Testis (tissue), 3 donors: ENCODE results near the gene CDKN2D. TPM values are rescaled to one million over a fixed set of nuclear protein-coding genes. Genes with fewer than 3 reads are reported as not detected.
A peak's percentile ranks its signal among the peaks of the same experiment; 100 is the strongest.
"Not testable (repeated sequence)": the region's sequence is repeated elsewhere in the genome, so short reads cannot be mapped to it uniquely, and the experiment has no call there.

Experiments
- DNase-seq: peaks from one replicate; pipeline ENCODE4 v3.0.0-alpha.2; 2019
- H3K27ac ChIP-seq, 2 donors: fragments of 200-600 bp; sonication (generic); one replicate each; pipeline ENCODE4 v1.5.1; 2019
- H3K27me3 ChIP-seq: fragments of 200-600 bp; sonication (generic); one replicate; pipeline ENCODE4 v1.5.1; 2019
- H3K36me3 ChIP-seq: fragments of 200-600 bp; sonication (generic); one replicate; pipeline ENCODE4 v1.5.1; 2017; ENCODE audit warnings: low read depth; ENCODE audit errors: missing control alignments
- H3K4me1 ChIP-seq: fragments of 200-600 bp; sonication (generic); one replicate; pipeline ENCODE4 v1.5.1; 2019
- H3K4me3 ChIP-seq, 2 donors: fragments of 200-600 bp; sonication (generic); one replicate each; pipeline ENCODE4 v1.5.1; 2017 to 2019
- H3K9me3 ChIP-seq: fragments of 200-600 bp; sonication (generic); one replicate; pipeline ENCODE4 v1.5.1; 2017
- CTCF ChIP-seq, 3 experiments: fragments of 450-650 bp in 2 of 3; fragments of 200-600 bp in 1 of 3; sonication (generic) in 1 of 3; IDR thresholded peaks; one replicate each; pipeline ENCODE4 v1.5.1; 2016 to 2019; ENCODE audit warnings: antibody characterized with exemption in 3 of 3, mild to moderate bottlenecking in 2 of 3, moderate library complexity in 1 of 3
- POLR2A ChIP-seq: fragments of 450-650 bp; IDR thresholded peaks from one replicate; pipeline ENCODE4 v1.6.1; 2017; ENCODE audit warnings: antibody characterized with exemption, mild to moderate bottlenecking, moderate library complexity
- WGBS, 2 donors: methylation state at CpG; one replicate each; pipeline ENCODE4 v1.1.5; 2018; 5-methylcytosine and 5-hydroxymethylcytosine counted together
- intact Hi-C: fragments of 100-400 bp; cut with DNase I; formaldehyde crosslinking; loops from one replicate; pipeline ENCODE4 v1.15.1; 2023; ENCODE audit warnings: low total_unique reads
- polyA plus RNA-seq: library from polyadenylated mRNA; stranded (reverse); fragments of 350-450 nt; fragmentation: Illumina TruSeq; extraction: RNeasy Lipid Tissue Mini Kit (QIAGEN cat#74804); gene quantifications from one replicate; pipeline ENCODE4 v1.2.3, GENCODE V29; 2014; ENCODE audit warnings: low read depth, low replicate concordance; ENCODE audit not compliant: insufficient read depth
- total RNA-seq, 2 donors: library from RNA; depleted of rRNA; stranded (reverse); fragments of >200 nt; gene quantifications; one replicate each; pipeline ENCODE4 v1.2.3, GENCODE V29; 2016

The CDKN2D gene
- total and polyA plus RNA-seq, 3 donors from 2014 or later, result 30.6 to 57.7 (median 37.2) TPM

- WGBS, 2 donors, result 56 to 57% methylated on average over 8 to 12 of the region's 12 CpGs
Measured at GRCh38 chr19:10553943-10554381, 14.8 kb downstream of the CDKN2D start.

GRCh38 chr19:10553087-10553667, 15.6 kb downstream of the CDKN2D start:
- no peaks in the 10 kb centered on the region for H3K27me3 ChIP-seq
- no peaks in the 10 kb centered on the region for H3K9me3 ChIP-seq
- H3K27ac ChIP-seq, result no peak overlapping the region
- no peak for DNase-seq
- 46 to 73% methylated on average over 10 to 13 of the region's 13 CpGs for WGBS, 2 donors
- no peaks in the 10 kb centered on the region for H3K36me3 ChIP-seq
- intact Hi-C loops, result no loop called here
- TF ChIP-seq CTCF (IDR thresholded peaks at IDR 0.05) (no peak), POLR2A (no peak)
- H3K4me1 ChIP-seq, result no peaks in the 10 kb centered on the region
- no peak overlapping the region for H3K4me3 ChIP-seq

More at GRCh38 chr19:10553943-10554381, 14.8 kb downstream of the CDKN2D start:
- H3K27ac ChIP-seq, result no peak overlapping the region
- intact Hi-C loops, result no loop called here
- no peaks in the 10 kb centered on the region for H3K36me3 ChIP-seq
- H3K4me1 ChIP-seq, result no peaks in the 10 kb centered on the region
- no peak for DNase-seq
- TF ChIP-seq POLR2A (no peak), CTCF (IDR thresholded peaks at IDR 0.05) (no peak)
- H3K4me3 ChIP-seq, result no peak overlapping the region
- no peaks in the 10 kb centered on the region for H3K27me3 ChIP-seq
- H3K9me3 ChIP-seq, result no peaks in the 10 kb centered on the region

- no peak overlapping the region for H3K27ac ChIP-seq
- no peaks in the 10 kb centered on the region for H3K27me3 ChIP-seq
- peak overlapping the region in 1 of 2 donors; percentile 7 for H3K4me3 ChIP-seq
- no peaks in the 10 kb centered on the region for H3K4me1 ChIP-seq
- WGBS, 2 donors, result 48 to 51% methylated on average over 8 to 12 of the region's 12 CpGs
- TF ChIP-seq POLR2A, result no peak
- no peak for TF ChIP-seq CTCF (IDR thresholded peaks at IDR 0.05)
- H3K36me3 ChIP-seq, result no peaks in the 10 kb centered on the region
- intact Hi-C loops, result no loop called here
- peak; percentile 68 for DNase-seq
- no peaks in the 10 kb centered on the region for H3K9me3 ChIP-seq
Measured at GRCh38 chr19:10552510-10553053, 16.2 kb downstream of the CDKN2D start.

- H3K4me3 ChIP-seq, result no peak overlapping the region
- no peak overlapping the region for H3K27ac ChIP-seq
- no peaks in the 10 kb centered on the region for H3K4me1 ChIP-seq
- 84 to 90% methylated on average over 9 to 12 of the region's 12 CpGs for WGBS, 2 donors
- no peaks in the 10 kb centered on the region for H3K27me3 ChIP-seq
- TF ChIP-seq CTCF (IDR thresholded peaks at IDR 0.05), result no peak
- no peak for TF ChIP-seq POLR2A
- no peaks in the 10 kb centered on the region for H3K9me3 ChIP-seq
- H3K36me3 ChIP-seq, result no peaks in the 10 kb centered on the region
- no peak for DNase-seq
- intact Hi-C loops, result no loop called here
Measured at GRCh38 chr19:10551698-10552301, 17.0 kb downstream of the CDKN2D start.

- 81 to 95% methylated on average over 9 of the region's 9 CpGs for WGBS, 2 donors
- H3K4me3 ChIP-seq, intact Hi-C loops, DNase-seq, H3K36me3 ChIP-seq, H3K27me3 ChIP-seq, H3K27ac ChIP-seq, H3K4me1 ChIP-seq, H3K9me3 ChIP-seq: not testable (repeated sequence)
Measured at GRCh38 chr19:10551006-10551405, 17.8 kb downstream of the CDKN2D start.
